ENCODE results near the gene NPHP3.
A peak's percentile ranks its signal among the peaks of the same experiment; 100 is the strongest.

NPHP3 gene

GRCh38 chr3:132660811-132661070 lies 61.5 kb downstream of the NPHP3 start:
- CTCF ChIA-PET: interaction anchor here (0.7 to 5.4 kb wide), 4 partner anchors 16 to 124 kb away, joined by 3 to 58 read pairs (median 22); no protein-coding TSS in a partner anchor
- DNase-seq (ENCODE audit: low read depth, low spot score): no peak
- POLR2A ChIA-PET: interaction anchor here (0.6 kb wide), 1 partner anchor 37 kb away, joined by 3 read pairs; no protein-coding TSS in a partner anchor
- H3K4me3 ChIP-seq (ENCODE audit: low read depth, low read length): peak overlapping the region; percentile 80
- TF ChIP-seq, protein P1, sequence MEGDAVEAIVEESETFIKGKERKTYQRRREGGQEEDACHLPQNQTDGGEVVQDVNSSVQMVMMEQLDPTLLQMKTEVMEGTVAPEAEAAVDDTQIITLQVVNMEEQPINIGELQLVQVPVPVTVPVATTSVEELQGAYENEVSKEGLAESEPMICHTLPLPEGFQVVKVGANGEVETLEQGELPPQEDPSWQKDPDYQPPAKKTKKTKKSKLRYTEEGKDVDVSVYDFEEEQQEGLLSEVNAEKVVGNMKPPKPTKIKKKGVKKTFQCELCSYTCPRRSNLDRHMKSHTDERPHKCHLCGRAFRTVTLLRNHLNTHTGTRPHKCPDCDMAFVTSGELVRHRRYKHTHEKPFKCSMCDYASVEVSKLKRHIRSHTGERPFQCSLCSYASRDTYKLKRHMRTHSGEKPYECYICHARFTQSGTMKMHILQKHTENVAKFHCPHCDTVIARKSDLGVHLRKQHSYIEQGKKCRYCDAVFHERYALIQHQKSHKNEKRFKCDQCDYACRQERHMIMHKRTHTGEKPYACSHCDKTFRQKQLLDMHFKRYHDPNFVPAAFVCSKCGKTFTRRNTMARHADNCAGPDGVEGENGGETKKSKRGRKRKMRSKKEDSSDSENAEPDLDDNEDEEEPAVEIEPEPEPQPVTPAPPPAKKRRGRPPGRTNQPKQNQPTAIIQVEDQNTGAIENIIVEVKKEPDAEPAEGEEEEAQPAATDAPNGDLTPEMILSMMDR (IDR thresholded peaks at IDR 0.05; ENCODE audit: insufficient read depth, low read length, missing control alignments): no peak

GRCh38 chr3:132660052-132660810 lies 62.0 kb downstream of the NPHP3 start, which contains the start of gene UBA5:
Gene UBA5, plus strand, starts transcription at chr3:132660329. Its CDS starts 209 bp downstream, at chr3:132660538.
- CTCF ChIA-PET: interaction anchor here (0.6 to 5.4 kb wide), 5 partner anchors 17 to 132 kb away, joined by 3 to 58 read pairs (median 5); no protein-coding TSS in a partner anchor
- POLR2A ChIA-PET: interaction anchor here (0.6 to 1.5 kb wide), 3 partner anchors 18 to 36 kb away, joined by 3 to 4 read pairs (median 3); no protein-coding TSS in a partner anchor
- peak within 1 kb of the TSS; percentile 80 for H3K4me3 ChIP-seq (ENCODE audit: low read depth, low read length)
- DNase-seq (ENCODE audit: low read depth, low spot score): no peak
- TF ChIP-seq, protein P1 (IDR thresholded peaks at IDR 0.05; ENCODE audit: insufficient read depth, low read length, missing control alignments): no peak

DNA sequence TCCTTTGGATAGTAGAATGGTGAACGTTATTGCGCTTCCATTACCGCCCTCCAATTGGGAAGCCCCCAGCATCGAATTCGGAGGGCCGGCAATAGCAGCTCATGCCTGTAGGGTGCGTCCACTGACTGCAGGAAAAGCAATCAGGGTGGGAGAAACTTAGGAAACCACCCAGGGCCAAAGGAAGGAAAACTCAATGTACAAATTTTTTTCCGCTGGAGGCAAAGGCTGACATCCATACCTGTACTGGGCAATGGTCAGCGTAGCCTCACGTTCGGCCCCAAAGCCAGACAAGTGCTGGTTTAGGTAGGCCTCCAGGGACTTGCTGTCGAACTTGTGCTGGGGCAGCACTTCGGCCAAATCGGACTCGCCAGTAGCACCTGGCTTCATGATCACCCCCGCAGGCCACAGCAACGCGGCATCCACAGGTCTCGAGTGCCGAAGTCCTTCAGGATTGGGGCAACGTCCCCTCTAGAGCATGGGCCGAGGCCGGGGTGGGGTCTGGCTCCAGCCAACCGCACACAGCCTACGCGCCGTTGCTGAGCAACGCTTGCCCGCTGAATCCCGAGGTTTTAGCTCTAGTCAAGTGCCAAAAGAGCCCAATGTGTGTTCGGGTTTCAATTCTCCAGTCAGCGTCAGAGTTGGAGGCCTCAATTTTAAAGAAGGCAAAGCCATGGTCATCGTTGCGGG lies 62.7 kb downstream of the NPHP3 start, which contains the start of gene ACAD11:
TSS of gene ACAD11 (minus strand) at position 445 of the 687 bp plus-strand sequence. CDS start at position 387, 58 bp downstream.
- POLR2A ChIA-PET: interaction anchor here (0.6 to 1.5 kb wide), 5 partner anchors 17 to 181 kb away, joined by 3 to 4 read pairs (median 3); no protein-coding TSS in a partner anchor
- DNase-seq (ENCODE audit: low read depth, low spot score): no peak
- CTCF ChIA-PET: interaction anchor here (1.0 to 5.4 kb wide), 7 partner anchors 11 to 123 kb away, joined by 4 to 58 read pairs (median 5); no protein-coding TSS in a partner anchor
- TF ChIP-seq, protein P1 (IDR thresholded peaks at IDR 0.05; ENCODE audit: insufficient read depth, low read length, missing control alignments): peak; percentile 73
- H3K4me3 ChIP-seq (ENCODE audit: low read depth, low read length): peak within 1 kb of the TSS; percentile 80

DNA sequence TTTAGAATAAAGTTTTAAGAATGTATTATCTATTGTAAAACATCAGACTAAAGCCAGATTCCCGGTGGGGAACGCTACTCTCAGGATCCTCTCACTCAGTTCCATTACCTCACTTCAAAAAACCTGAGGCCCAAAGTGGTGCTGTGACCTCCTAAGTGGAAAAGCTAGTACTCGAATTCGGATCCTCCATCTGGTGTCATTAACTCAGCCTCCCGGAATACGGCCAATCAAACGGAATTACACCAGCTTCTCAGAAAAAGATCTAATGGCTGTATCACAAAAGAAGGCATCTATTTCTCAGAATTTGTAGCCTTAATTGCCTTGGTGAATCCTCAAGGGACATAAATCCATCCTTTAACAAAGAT lies 63.2 kb downstream of the NPHP3 start:
- TF ChIP-seq, protein P1 (IDR thresholded peaks at IDR 0.05; ENCODE audit: insufficient read depth, low read length, missing control alignments): no peak
- ChIA-PET POLR2A (interaction anchor here (0.6 to 1.5 kb wide), 5 partner anchors 17 to 181 kb away, joined by 3 to 4 read pairs (median 3); no protein-coding TSS in a partner anchor), CTCF (interaction anchor here (1.0 to 5.4 kb wide), 6 partner anchors 11 to 122 kb away, joined by 4 to 58 read pairs (median 4); no protein-coding TSS in a partner anchor)
- H3K4me3 ChIP-seq (ENCODE audit: low read depth, low read length): peak overlapping the region; percentile 80
- no peak for DNase-seq (ENCODE audit: low read depth, low spot score)

- H3K4me3 ChIP-seq (ENCODE audit: low read depth, low read length): no peak overlapping the region
- no peak for DNase-seq (ENCODE audit: low read depth, low spot score)
- ChIA-PET CTCF (interaction anchor here (0.9 to 5.4 kb wide), 6 partner anchors 10 to 122 kb away, joined by 3 to 58 read pairs (median 4); no protein-coding TSS in a partner anchor), POLR2A (interaction anchor here (0.6 to 0.9 kb wide), 2 partner anchors 63 to 907 kb away, joined by 3 read pairs; no protein-coding TSS in a partner anchor)
- TF ChIP-seq, protein P1 (IDR thresholded peaks at IDR 0.05; ENCODE audit: insufficient read depth, low read length, missing control alignments): no peak
These were observed 64.1 kb downstream of the NPHP3 start for GRCh38 chr3:132657869-132658747.

Measured in AG04449 (cell line).